Mesenchymal stem cell (in vitro differentiated cells and primary cell): ENCODE data around the gene POLA1.
A peak's percentile ranks its signal among the peaks of the same experiment; 100 is the strongest.

Source experiments
- DNase-seq: peaks from one replicate; pipeline ENCODE4 v3.0.0-alpha.2; 2013
- H2AFZ ChIP-seq: one replicate; pipeline ENCODE4 v1.6.1; 2013; ENCODE audit warnings: low read depth, mild to moderate bottlenecking, control low read depth, inconsistent platforms, low read length, moderate library complexity
- H2AK5ac ChIP-seq: 2 replicates; pipeline ENCODE4 v1.6.1; 2013; ENCODE audit warnings: low read length, moderate library complexity, mild to moderate bottlenecking, inconsistent platforms; ENCODE audit not compliant: severe bottlenecking
- H2BK120ac ChIP-seq: one replicate; pipeline ENCODE4 v1.6.1; 2013; ENCODE audit warnings: low read depth, mild to moderate bottlenecking, inconsistent platforms, low read length, moderate library complexity
- H2BK12ac ChIP-seq, 2 experiments: one replicate each; pipeline ENCODE4 v1.6.1; 2013; ENCODE audit warnings: inconsistent platforms in 2 of 2, low read length in 2 of 2, mild to moderate bottlenecking in 2 of 2, moderate library complexity in 2 of 2, control low read depth in 1 of 2
- H2BK15ac ChIP-seq: one replicate; pipeline ENCODE4 v1.6.1; 2013; ENCODE audit warnings: mild to moderate bottlenecking, low read depth, inconsistent platforms; ENCODE audit not compliant: poor library complexity, severe bottlenecking
- H2BK5ac ChIP-seq: 2 replicates; pipeline ENCODE4 v1.6.1; 2013; ENCODE audit warnings: low read depth, mild to moderate bottlenecking, low read length, control low read depth, inconsistent platforms; ENCODE audit not compliant: poor library complexity, severe bottlenecking
- H3K14ac ChIP-seq, 2 experiments: one replicate each; pipeline ENCODE4 v1.6.1; 2013; ENCODE audit warnings: inconsistent platforms in 2 of 2, low read length in 2 of 2, control low read depth in 1 of 2, mild to moderate bottlenecking in 1 of 2, moderate library complexity in 1 of 2
- H3K18ac ChIP-seq, 2 experiments: one replicate each; pipeline ENCODE4 v1.6.1; 2013; ENCODE audit warnings: inconsistent platforms in 2 of 2, low read length in 2 of 2, control low read depth in 1 of 2, low read depth in 1 of 2, mild to moderate bottlenecking in 1 of 2
- H3K23ac ChIP-seq, 2 experiments: one replicate each; pipeline ENCODE4 v1.6.1; 2013; ENCODE audit warnings: inconsistent platforms in 2 of 2, low read length in 2 of 2, mild to moderate bottlenecking in 2 of 2, moderate library complexity in 2 of 2, control low read depth in 1 of 2
- H3K27ac ChIP-seq: 2 replicates; pipeline ENCODE4 v1.5.1; 2013; ENCODE audit warnings: mild to moderate bottlenecking, moderate library complexity, low read length, control low read depth, inconsistent platforms; ENCODE audit not compliant: poor library complexity, severe bottlenecking
- H3K27me3 ChIP-seq, 2 experiments: 2 replicates each; pipeline versions ENCODE4 v1.6.1 to v1.7.0; 2013; ENCODE audit warnings: low read length in 2 of 2, mild to moderate bottlenecking in 2 of 2, moderate library complexity in 2 of 2, control low read depth in 1 of 2, inconsistent platforms in 1 of 2; ENCODE audit not compliant: control insufficient read depth in 1 of 2, insufficient read depth in 1 of 2
- H3K36me3 ChIP-seq, 2 experiments: 2 replicates each; pipeline versions ENCODE4 v1.6.1 to v1.7.0; 2013; ENCODE audit warnings: low read length in 2 of 2, control low read depth in 1 of 2, inconsistent platforms in 1 of 2, low read depth in 1 of 2, mild to moderate bottlenecking in 1 of 2; ENCODE audit not compliant: insufficient read depth in 2 of 2, control insufficient read depth in 1 of 2
- H3K4ac ChIP-seq, 2 experiments: one replicate each; pipeline ENCODE4 v1.6.1; 2013; ENCODE audit warnings: inconsistent platforms in 2 of 2, low read length in 2 of 2, mild to moderate bottlenecking in 2 of 2, moderate library complexity in 2 of 2, control low read depth in 1 of 2, low read depth in 1 of 2
- H3K4me1 ChIP-seq: 2 replicates; pipeline ENCODE4 v1.6.1; 2013; ENCODE audit warnings: low read depth, low read length, control low read depth; ENCODE audit not compliant: control insufficient read depth, insufficient read depth
- H3K4me2 ChIP-seq: 2 replicates; pipeline ENCODE4 v1.6.1; 2013; ENCODE audit warnings: low read length, mild to moderate bottlenecking, inconsistent platforms; ENCODE audit not compliant: poor library complexity, severe bottlenecking
- H3K4me3 ChIP-seq, 2 experiments: 2 replicates each; pipeline versions ENCODE4 v1.5.1 to v1.7.0; 2013; ENCODE audit warnings: low read length in 2 of 2, mild to moderate bottlenecking in 2 of 2, control low read depth in 1 of 2, low read depth in 1 of 2; ENCODE audit not compliant: insufficient read depth in 1 of 2
- H3K79me1 ChIP-seq: replicated peaks from 2 replicates; pipeline ENCODE4 v1.6.1; 2013; ENCODE audit warnings: mild to moderate bottlenecking, control low read depth, low read length, inconsistent platforms; ENCODE audit not compliant: poor library complexity, severe bottlenecking
- H3K9ac ChIP-seq: 2 replicates; pipeline ENCODE4 v1.7.0; 2013; ENCODE audit warnings: mild to moderate bottlenecking, low read length, moderate library complexity
- H3K9me3 ChIP-seq: 2 replicates; pipeline ENCODE4 v1.7.0; 2013; ENCODE audit warnings: mild to moderate bottlenecking, low read length; ENCODE audit not compliant: control insufficient read depth
- H4K8ac ChIP-seq: one replicate; pipeline ENCODE4 v1.6.1; 2013; ENCODE audit warnings: inconsistent platforms, mild to moderate bottlenecking, low read length, moderate library complexity
- H4K91ac ChIP-seq: one replicate; pipeline ENCODE4 v1.6.1; 2013; ENCODE audit warnings: mild to moderate bottlenecking, low read length, inconsistent platforms
- WGBS: methylation state at CpG from one replicate; pipeline ENCODE4 v1.1.7; 2013; ENCODE audit warnings: mixed read lengths; 5-methylcytosine and 5-hydroxymethylcytosine counted together

POLA1 gene

DNA sequence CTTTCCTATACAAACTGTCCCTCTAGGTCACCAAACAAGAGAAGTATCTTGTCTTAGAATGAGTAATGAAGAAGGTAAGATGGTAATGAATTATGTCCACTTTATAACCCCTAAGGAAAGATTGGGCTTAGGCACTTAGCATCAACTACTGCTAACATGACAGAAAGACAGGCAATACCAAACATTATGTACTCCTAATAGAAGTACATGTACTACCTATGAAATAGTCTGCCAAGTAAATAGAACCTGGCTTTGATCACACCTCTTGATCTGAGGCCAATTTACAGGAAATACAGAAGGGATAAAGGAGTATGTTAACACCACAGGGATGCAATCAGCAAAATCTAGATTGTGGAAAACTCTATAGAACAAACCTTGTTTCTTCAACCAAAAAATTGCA, 32.4 kb upstream of the POLA1 start:
- Histone ChIP-seq H2AFZ (no peak overlapping the region), H3K4me1 (no peaks in the 10 kb centered on the region), H3K9ac (no peak overlapping the region), H2BK120ac (no peak overlapping the region), H3K27me3 (peaks cover 3 to 33% of the 10 kb centered on the region in 2 experiments), H3K4me3 (no peak overlapping the region), H2AK5ac (no peak overlapping the region), H4K91ac (no peak overlapping the region), H2BK5ac (no peak overlapping the region), H2BK12ac (no peak overlapping the region), H3K4ac (no peak overlapping the region), H3K9me3 (no peaks in the 10 kb centered on the region), H3K23ac (no peak overlapping the region), H3K27ac (no peak overlapping the region), H4K8ac (no peak overlapping the region), H3K79me1 (no peaks in the 10 kb centered on the region), H3K4me2 (no peak overlapping the region), H3K36me3 (no peaks in the 10 kb centered on the region), H2BK15ac (no peak overlapping the region), H3K14ac (no peak overlapping the region), H3K18ac (no peak overlapping the region)
- DNase-seq = no peak

DNA sequence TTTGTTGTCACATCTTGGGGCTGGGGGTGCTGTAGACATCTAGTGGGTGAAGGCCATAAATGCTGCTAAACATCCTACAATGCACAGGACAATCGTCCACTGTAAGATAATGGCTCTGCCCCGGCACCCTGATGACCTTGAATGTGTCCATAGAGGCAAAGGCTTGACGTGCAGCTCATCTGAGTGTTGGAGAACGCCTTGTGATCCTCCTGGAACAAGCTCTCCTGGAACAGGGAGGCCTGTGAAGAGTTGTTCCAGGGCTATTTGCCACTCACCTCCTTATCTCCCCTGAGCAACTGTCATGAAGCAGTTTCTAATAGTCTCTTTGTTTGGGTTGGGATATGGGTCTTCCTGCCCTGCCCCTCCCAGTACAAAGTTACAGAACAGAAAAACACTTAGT, 31.4 kb upstream of the POLA1 start:
- no peak overlapping the region for H2AFZ ChIP-seq
- no peak overlapping the region for H3K4me3 ChIP-seq
- H3K27ac ChIP-seq = no peak overlapping the region
- no peak for DNase-seq
- H3K4me2 ChIP-seq = no peak overlapping the region
- H3K18ac ChIP-seq = no peak overlapping the region
- WGBS = 58% methylated on average over 4 of the region's 4 CpGs
- H2AK5ac ChIP-seq = no peak overlapping the region
- H2BK5ac ChIP-seq = no peak overlapping the region
- H2BK15ac ChIP-seq = no peak overlapping the region
- H2BK120ac ChIP-seq = no peak overlapping the region
- no peak overlapping the region for H3K4ac ChIP-seq
- no peaks in the 10 kb centered on the region for H3K79me1 ChIP-seq
- H3K14ac ChIP-seq = no peak overlapping the region
- no peak overlapping the region for H4K8ac ChIP-seq
- no peaks in the 10 kb centered on the region for H3K36me3 ChIP-seq
- H3K27me3 ChIP-seq = peaks cover 3 to 37% of the 10 kb centered on the region in 2 experiments
- H3K23ac ChIP-seq = no peak overlapping the region
- no peaks in the 10 kb centered on the region for H3K4me1 ChIP-seq
- H3K9me3 ChIP-seq = no peaks in the 10 kb centered on the region
- no peak overlapping the region for H2BK12ac ChIP-seq
- H3K9ac ChIP-seq = no peak overlapping the region
- no peak overlapping the region for H4K91ac ChIP-seq

DNA sequence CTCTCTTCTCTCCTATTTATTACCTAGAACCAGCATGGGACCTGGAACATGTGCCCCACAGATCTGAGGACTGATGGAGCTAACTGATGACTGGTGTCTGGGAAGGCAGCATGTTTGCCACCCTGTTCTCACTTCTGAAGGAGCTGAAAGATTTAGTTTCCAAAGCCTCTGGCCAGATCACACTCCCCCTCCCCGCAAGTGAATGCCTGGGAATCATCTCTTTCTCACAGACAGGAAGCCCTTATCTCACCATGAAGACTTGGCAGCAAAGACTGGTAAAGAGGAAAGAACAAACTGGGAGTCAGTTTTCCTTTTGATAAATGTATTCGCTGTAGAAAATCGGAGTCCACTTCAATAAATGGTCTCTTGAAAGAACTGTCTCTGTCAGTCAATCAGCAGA, 25.6 kb upstream of the POLA1 start:
- H3K4me2 ChIP-seq = no peak overlapping the region
- no peaks in the 10 kb centered on the region for H3K36me3 ChIP-seq
- no peak overlapping the region for H3K18ac ChIP-seq
- H3K9ac ChIP-seq = no peak overlapping the region
- peak; percentile 8 for DNase-seq
- no peak overlapping the region for H2BK12ac ChIP-seq
- no CpG with 5 or more reads among the region's 3 CpGs for WGBS
- no peak overlapping the region for H2BK15ac ChIP-seq
- no peak overlapping the region for H3K27ac ChIP-seq
- no peak overlapping the region for H3K4ac ChIP-seq
- no peak overlapping the region for H2AK5ac ChIP-seq
- no peaks in the 10 kb centered on the region for H3K9me3 ChIP-seq
- H3K4me1 ChIP-seq = no peaks in the 10 kb centered on the region
- H4K8ac ChIP-seq = no peak overlapping the region
- H2BK5ac ChIP-seq = no peak overlapping the region
- H3K4me3 ChIP-seq = no peak overlapping the region
- no peak overlapping the region for H2AFZ ChIP-seq
- no peak overlapping the region for H4K91ac ChIP-seq
- H3K23ac ChIP-seq = no peak overlapping the region
- no peaks in the 10 kb centered on the region for H3K79me1 ChIP-seq
- H3K14ac ChIP-seq = no peak overlapping the region
- peaks cover 0 to 20% of the 10 kb centered on the region in 2 experiments for H3K27me3 ChIP-seq
- H2BK120ac ChIP-seq = no peak overlapping the region

DNA sequence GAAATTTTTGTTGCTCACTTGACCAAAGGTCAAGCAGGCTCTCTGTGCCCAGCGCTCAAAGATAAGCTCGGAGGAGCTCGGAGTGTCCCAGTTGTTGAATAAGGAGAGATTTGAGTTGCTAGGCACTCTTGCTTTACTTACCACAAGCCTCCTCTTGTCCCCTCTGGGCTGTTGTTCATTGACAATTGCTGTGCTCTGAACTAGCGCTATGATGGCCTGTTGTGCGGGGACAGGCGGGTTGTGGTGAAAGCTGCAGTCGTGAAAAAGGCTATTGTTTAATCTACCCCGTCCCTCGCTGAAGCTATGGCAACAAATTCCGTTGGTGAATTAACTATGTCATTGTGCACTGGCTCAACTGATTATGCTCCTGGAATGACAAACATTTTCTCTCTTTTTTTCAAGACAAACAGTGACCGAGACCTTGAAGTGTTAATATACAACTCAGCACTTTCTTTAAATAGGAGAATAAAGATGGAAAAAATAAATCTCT, 21.0 kb upstream of the POLA1 start:
- Histone ChIP-seq H3K23ac (no peak overlapping the region), H3K79me1 (no peaks in the 10 kb centered on the region), H3K4me2 (no peak overlapping the region), H2BK12ac (no peak overlapping the region), H2BK5ac (no peak overlapping the region), H3K27me3 (peaks cover 0 to 18% of the 10 kb centered on the region in 2 experiments), H3K36me3 (no peaks in the 10 kb centered on the region), H3K18ac (no peak overlapping the region), H2BK120ac (no peak overlapping the region), H3K9ac (no peak overlapping the region), H2BK15ac (no peak overlapping the region), H4K8ac (no peak overlapping the region), H3K4ac (no peak overlapping the region), H3K9me3 (no peaks in the 10 kb centered on the region), H2AK5ac (no peak overlapping the region), H3K27ac (no peak overlapping the region), H2AFZ (no peak overlapping the region), H3K14ac (no peak overlapping the region), H3K4me3 (no peak overlapping the region), H4K91ac (no peak overlapping the region), H3K4me1 (no peaks in the 10 kb centered on the region)
- WGBS = 84% methylated on average over 7 of the region's 11 CpGs
- DNase-seq = no peak
